LoVo (cell line): ENCODE results near the gene KNSTRN.

Experiments used
- DNase-seq: peaks from one replicate; pipeline ENCODE4 v3.0.0-alpha.2; 2016; ENCODE audit warnings: low spot score

Gene KNSTRN

GRCh38 chr15:40399370-40399769 lies 16.8 kb downstream of the KNSTRN start:
- no peak for DNase-seq

GRCh38 chr15:40405501-40406381 lies 23.2 kb downstream of the KNSTRN start, which contains the start of gene IVD:
IVD (plus strand) TSS chr15:40405795; CDS start chr15:40405828, 33 bp downstream.
- DNase-seq = peak; percentile 99

DNA sequence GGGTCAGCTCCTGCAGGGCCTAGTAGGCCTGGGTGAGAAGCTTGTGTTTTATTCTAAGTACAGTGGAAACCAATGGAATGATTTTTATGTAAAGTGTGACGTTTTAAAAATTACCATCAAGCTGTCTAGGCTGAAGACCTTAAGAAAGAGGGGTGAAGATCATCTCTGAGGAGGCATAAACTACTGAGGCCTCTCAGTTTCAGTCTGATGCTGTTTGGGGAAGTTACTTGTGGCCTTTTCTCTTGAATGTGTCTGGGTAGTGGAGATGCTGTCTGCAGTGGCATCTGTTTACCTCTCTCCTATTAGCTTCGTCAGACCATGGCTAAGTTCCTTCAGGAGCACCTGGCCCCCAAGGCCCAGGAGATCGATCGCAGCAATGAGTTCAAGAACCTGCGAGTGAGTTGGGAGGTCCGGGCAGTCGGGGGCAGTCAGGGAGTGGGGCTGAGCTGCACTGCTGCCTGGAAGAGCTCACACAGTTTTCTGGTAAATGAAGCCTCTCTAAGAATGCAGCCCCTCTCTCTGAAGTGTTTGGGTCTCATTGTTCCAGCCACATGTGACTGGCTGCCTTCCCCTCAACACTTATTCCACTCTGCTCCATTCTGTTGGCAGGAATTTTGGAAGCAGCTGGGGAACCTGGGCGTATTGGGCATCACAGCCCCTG lies 24.9 kb downstream of the KNSTRN start:
- no peak for DNase-seq

DNA sequence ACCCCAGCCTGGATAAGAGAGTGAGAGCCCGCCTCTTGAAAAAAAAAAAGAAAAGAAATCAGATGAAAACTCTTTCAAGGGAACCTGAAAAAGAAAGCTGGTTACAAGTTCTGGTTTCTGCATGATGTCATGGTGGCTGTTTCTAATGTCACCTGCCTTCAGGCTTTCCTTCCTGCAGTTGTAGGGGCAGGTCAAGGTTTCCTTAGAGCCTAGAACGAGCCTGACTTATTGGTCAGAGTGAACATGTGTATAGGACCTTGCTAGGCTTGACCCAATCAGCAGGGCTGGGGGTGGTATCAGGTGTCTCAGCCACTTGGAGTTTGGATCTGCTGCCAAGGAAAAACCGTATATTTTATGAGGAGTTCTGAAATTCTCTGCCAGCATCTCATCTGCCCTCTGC lies 26.8 kb downstream of the KNSTRN start:
- no peak for DNase-seq

- DNase-seq = no peak
Observed at GRCh38 chr15:40410476-40410875, 28.0 kb downstream of the KNSTRN start.

- peak; percentile 25 for DNase-seq
Observed at GRCh38 chr15:40412095-40412759, 29.7 kb downstream of the KNSTRN start.

- no peak for DNase-seq
Observed at GRCh38 chr15:40413036-40413435, 30.5 kb downstream of the KNSTRN start.

GRCh38 chr15:40414816-40415215 lies 32.3 kb downstream of the KNSTRN start:
- DNase-seq = no peak

GRCh38 chr15:40415226-40415625 lies 32.7 kb downstream of the KNSTRN start:
- DNase-seq = no peak

GRCh38 chr15:40416056-40416455 lies 33.5 kb downstream of the KNSTRN start:
- no peak for DNase-seq

DNA sequence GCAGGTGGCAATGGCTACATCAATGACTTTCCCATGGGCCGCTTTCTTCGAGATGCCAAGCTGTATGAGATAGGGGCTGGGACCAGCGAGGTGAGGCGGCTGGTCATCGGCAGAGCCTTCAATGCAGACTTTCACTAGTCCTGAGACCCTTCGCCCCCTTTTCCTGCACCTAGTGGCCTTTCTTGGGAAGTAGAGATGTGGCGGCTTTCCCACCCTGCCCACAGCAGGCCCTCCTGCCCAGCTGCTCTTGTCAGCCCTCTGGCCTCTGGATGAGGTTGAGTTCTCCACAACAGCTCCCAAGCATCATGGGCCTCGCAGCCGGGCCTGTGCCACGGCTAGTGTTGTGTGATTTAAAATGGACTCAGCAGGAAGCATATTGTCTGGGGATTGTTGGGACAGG lies 35.6 kb downstream of the KNSTRN start:
- DNase-seq = no peak

DNA sequence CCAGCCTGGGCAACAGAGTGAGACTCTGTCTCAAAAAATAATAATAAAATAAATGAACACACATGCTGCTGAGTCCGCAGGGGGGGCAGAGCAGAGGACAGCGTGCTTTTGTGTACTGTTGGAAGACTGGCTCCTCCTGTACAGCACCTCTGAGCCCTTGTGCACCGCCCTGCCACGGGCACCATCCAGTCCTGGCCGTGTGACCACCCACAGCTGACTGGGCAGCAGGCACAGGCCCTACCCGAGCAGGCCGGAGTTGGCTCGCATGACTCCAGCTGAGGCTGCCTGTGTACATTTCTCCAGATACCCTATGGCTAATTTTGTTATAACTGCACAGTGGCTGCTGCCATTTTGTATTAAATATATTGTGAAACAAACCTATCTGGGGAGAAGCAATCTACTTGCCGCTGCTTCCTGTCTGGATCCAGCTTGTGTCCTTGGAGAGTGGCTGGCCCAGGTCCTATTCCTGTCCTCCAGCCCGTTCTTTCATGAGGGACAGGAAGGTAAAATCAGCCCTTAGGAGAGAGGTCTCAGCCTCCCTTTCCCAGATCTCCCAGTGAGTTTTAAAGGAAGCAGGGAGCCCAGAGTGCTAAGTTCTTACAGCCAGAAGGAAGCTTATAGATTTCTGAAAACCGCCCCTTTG lies 37.7 kb downstream of the KNSTRN start:
- DNase-seq = no peak

- peak; percentile 91 for DNase-seq
Observed at GRCh38 chr15:40420793-40421192, 38.3 kb downstream of the KNSTRN start.

DNA sequence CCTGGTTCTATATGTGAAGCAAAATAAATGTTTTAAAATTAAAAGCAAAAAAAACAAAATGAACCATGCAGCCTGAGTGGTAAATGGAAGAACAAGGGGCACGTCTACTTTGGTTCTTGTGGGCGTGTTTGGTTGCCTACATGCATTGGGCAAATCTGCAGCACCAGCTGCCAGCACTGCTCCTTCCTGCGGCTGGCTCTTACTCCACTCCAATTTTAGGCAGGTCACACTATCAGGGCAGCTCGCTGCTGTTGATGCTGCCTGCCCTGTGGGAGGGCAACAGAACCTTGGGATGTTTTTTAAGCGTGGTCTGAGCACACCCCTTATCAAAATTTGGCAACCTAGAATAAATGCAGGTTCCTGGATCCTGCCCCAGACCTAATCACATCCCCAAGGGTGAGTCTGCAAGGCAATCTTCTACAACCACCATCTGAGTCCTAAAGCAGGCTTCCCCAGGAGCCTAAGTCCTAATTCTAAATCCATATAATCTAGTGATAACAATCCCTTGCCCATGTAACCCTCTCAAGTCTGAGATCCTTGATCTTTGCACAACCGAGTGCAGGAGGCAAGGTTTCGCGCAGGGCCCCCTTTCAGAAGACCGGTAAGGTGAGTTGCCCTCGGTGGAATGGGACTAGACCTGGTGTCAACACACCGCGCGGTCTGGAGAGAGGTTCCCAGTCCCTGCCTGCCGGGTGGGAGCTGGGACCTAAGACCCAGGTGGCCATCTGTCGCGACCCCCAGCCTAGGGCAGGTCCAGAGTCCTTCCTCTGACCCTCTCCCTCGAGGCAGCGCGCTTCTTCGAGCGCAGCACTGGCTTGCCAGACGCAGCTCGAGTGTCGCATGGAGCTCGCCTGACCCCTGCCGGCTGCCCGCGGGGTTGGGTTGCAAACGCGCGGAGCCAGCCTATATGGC lies 39.0 kb downstream of the KNSTRN start:
- peak; percentile 68 for DNase-seq

- DNase-seq = no peak
Observed at GRCh38 chr15:40424483-40425115, 42.1 kb downstream of the KNSTRN start.

- DNase-seq = no peak
Observed at GRCh38 chr15:40425681-40426080, 43.2 kb downstream of the KNSTRN start.

DNA sequence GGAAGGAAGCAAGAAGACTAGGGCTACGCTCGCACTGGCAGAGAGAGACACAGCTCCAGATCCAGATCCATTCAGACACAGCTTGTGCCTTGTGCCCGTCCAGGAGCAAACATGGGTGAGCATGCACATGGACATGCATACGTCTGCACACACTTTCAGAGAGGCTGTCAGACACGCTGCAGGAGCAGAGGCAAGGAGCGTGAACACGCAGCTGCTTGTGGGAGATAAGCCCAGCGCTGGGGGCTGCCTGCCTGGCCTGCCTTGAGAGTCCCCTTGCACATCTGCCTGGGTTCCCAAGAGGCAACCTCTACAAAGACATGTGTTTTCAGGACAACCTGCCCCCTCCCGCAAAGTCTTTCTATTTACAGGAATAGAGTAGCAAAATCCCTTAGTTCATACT lies 44.7 kb downstream of the KNSTRN start:
- DNase-seq = no peak

DNA sequence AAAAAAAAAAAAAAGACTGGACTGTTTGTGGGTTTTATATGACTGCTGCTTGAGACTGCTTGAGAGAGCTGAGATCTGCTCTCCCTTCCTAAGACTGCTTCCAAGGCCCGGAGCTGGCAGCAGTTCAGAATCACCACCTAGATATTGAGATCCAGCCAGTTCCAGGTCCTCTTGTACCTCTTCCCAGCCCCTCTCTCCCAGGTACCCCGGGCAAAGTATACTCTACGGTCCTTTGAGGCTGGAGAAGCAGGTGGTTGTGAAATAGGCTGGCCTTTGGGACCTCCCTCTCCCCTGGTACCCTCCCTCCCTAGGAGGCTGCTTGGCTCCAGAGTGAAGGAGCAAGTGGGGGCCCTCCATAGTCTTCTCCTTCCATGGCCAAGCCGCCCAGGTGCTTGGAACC lies 45.7 kb downstream of the KNSTRN start:
- DNase-seq = no peak

- no peak for DNase-seq
Observed at GRCh38 chr15:40429068-40429710, 46.7 kb downstream of the KNSTRN start.

DNA sequence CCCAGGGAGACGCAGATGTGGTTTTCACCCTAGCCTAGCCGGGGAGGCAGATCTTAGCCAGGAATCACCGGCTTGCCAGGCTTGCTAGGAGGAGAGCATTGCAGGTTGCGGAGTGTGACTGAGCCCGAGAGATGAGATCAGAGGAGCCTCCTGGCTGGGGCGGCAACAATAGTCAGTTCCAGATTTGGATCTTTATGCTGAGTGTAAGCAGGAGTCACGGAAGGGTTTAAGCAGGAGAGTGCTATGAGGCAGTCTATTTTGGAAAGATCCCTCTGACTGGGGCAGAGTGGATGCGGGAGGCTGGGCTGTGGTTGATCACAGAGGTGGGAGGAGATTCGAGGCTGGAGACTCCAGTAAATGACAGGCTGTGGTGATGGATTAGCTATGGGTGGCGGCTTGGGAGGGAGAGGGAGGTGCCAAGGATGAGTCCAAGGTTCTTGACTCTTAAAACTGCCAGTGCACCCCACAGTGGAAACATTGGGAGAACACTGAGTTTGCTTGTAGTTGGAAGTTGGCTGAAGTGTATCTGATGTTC lies 47.8 kb downstream of the KNSTRN start:
- DNase-seq = no peak
